Stomach (tissue), 4 donors: ENCODE measurements around the gene GALNT8.

Experiments used
- CTCF ChIP-seq, 7 experiments: fragments of 450-650 bp in 4 of 7; fragments of 200-600 bp in 3 of 7; sonication (generic) in 3 of 7; IDR thresholded peaks; one replicate each; pipeline ENCODE4 v1.5.1; 2016 to 2019; ENCODE audit warnings: antibody characterized with exemption in 7 of 7, control low read depth in 2 of 7, mild to moderate bottlenecking in 1 of 7
- POLR2AphosphoS5 ChIP-seq, 3 donors: sonication (generic); formaldehyde crosslinking; IDR thresholded peaks; one replicate each; pipeline ENCODE4 v1.6.1; 2016; ENCODE audit warnings: antibody characterized with exemption in 3 of 3

DNA sequence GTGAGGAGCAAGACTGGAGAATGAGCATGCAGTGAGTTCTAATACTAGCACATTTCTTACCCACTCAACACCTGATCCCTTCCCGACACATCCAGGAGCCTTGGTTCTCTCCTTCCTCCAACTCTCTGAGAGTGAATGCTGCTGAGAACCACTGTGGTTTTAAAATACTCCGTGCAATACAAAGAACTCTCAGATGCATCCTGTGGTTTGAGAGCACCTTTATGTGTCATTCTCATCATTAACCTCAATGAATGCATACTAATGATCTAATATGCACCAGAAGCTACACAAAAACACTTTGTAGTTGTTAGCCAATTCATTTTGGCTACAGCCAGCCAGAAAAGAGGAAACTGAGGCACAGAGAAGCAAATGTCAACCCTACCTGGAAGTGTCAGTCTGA lies 87.6 kb downstream of the GALNT8 start:
- TF ChIP-seq CTCF (IDR thresholded peaks at IDR 0.05) (no peak), POLR2AphosphoS5 (IDR thresholded peaks at IDR 0.05) (no peak)
